DOHH2 (cell line): ENCODE measurements around the gene IGFL4.
"Not testable (repeated sequence)": the region's sequence is repeated elsewhere in the genome, so short reads cannot be mapped to it uniquely, and the experiment has no call there.

Experiments used
- H3F3A ChIP-seq: fragments of 200-600 bp; sonication (generic), shearing (Covaris generic); 2 replicates; pipeline ENCODE4 v1.6.0; 2016; ENCODE audit warnings: antibody characterized with exemption, mild to moderate bottlenecking; ENCODE audit not compliant: control insufficient read depth, insufficient read depth
- H3K27ac ChIP-seq: fragments of 200-600 bp; sonication (generic); 2 replicates; pipeline ENCODE4 v1.5.1; 2014; ENCODE audit warnings: low read depth, mild to moderate bottlenecking, low read length, moderate library complexity
- H3K27me3 ChIP-seq: fragments of 200-600 bp; sonication (generic); 2 replicates; pipeline ENCODE4 v1.6.1; 2014; ENCODE audit warnings: mild to moderate bottlenecking, low read length, mixed read lengths; ENCODE audit not compliant: control insufficient read depth
- H3K36me3 ChIP-seq: fragments of 200-600 bp; sonication (generic); 2 replicates; pipeline ENCODE4 v1.6.1; 2014; ENCODE audit warnings: mild to moderate bottlenecking, low read length, moderate library complexity, mixed read lengths; ENCODE audit not compliant: control insufficient read depth
- H3K4me1 ChIP-seq: fragments of 200-600 bp; sonication (generic); 2 replicates; pipeline ENCODE4 v1.6.1; 2014; ENCODE audit warnings: mild to moderate bottlenecking, low read length, mixed read lengths; ENCODE audit not compliant: control insufficient read depth
- H3K4me2 ChIP-seq: fragments of 200-600 bp; sonication (generic); 2 replicates; pipeline ENCODE4 v1.6.0; 2014; ENCODE audit warnings: mild to moderate bottlenecking, low read length, moderate library complexity
- H3K4me3 ChIP-seq: fragments of 200-600 bp; sonication (generic); 2 replicates; pipeline ENCODE4 v1.5.1; 2014; ENCODE audit warnings: mild to moderate bottlenecking, low read length, mixed read lengths
- H3K79me2 ChIP-seq: fragments of 200-600 bp; sonication (generic); 2 replicates; pipeline ENCODE4 v1.6.1; 2014; ENCODE audit warnings: mild to moderate bottlenecking, low read length, mixed read lengths; ENCODE audit not compliant: control insufficient read depth
- H3K9me2 ChIP-seq: fragments of 200-600 bp; sonication (generic); replicated peaks from 2 replicates; pipeline ENCODE4 v1.6.1; 2014; ENCODE audit warnings: mild to moderate bottlenecking, low read length, mixed read lengths; ENCODE audit not compliant: control insufficient read depth
- H3K9me3 ChIP-seq: fragments of 200-600 bp; sonication (generic); 2 replicates; pipeline ENCODE4 v1.6.1; 2014; ENCODE audit warnings: antibody characterized with exemption, low read length, mixed read lengths; ENCODE audit not compliant: control insufficient read depth, insufficient read depth
- H4K20me1 ChIP-seq: fragments of 200-600 bp; sonication (generic); 2 replicates; pipeline ENCODE4 v1.6.0; 2014; ENCODE audit warnings: low read depth, mild to moderate bottlenecking, antibody characterized with exemption, low read length, moderate library complexity; ENCODE audit not compliant: control insufficient read depth, insufficient read depth
- EZH2phosphoT487 ChIP-seq: fragments of 200-600 bp; sonication (generic); IDR thresholded peaks from 2 replicates; pipeline ENCODE4 v1.6.1; 2017; ENCODE audit warnings: borderline replicate concordance, mild to moderate bottlenecking, antibody characterized with exemption, low read length, moderate library complexity, mixed read lengths
- TF ChIP-seq, protein P1 (sequence below): fragments of 200-600 bp; sonication (generic); IDR thresholded peaks from one replicate; pipeline ENCODE4 v1.5.1; 2014; ENCODE audit warnings: antibody characterized with exemption, mild to moderate bottlenecking, low read depth, low read length; ENCODE audit not compliant: poor library complexity, severe bottlenecking

The IGFL4 gene

DNA sequence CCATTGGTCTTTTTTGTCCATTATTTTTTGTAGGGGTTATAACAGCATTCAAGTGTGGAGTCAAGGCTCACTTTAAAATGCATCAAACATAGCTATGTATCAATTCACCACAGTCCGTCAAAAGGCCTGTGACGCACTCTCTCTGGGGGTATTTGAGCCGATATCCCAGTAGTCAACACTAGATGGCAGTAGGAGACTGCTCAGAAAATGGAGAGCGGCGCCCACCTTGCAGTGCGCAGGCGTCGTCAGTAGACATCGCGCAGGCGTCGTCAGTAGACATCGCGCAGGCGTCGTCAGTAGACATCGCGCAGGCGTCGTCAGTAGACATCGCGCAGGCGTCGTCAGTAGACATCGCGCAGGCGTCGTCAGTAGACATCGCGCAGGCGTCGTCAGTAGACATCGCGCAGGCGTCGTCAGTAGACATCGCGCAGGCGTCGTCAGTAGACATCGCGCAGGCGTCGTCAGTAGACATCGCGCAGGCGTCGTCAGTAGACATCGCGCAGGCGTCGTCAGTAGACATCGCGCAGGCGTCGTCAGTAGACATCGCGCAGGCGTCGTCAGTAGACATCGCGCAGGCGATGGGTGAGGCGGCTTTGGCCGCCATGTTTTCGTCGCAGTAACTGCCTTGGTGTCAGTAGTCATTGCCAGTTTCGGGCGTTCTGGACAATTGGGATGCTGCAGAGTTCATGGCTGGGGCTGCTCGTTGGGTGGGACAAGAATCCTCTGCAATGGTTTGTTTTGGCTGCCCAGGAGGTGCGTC is 38.0 kb upstream of the IGFL4 start:
- not testable (repeated sequence) for H3K27ac ChIP-seq

DNA sequence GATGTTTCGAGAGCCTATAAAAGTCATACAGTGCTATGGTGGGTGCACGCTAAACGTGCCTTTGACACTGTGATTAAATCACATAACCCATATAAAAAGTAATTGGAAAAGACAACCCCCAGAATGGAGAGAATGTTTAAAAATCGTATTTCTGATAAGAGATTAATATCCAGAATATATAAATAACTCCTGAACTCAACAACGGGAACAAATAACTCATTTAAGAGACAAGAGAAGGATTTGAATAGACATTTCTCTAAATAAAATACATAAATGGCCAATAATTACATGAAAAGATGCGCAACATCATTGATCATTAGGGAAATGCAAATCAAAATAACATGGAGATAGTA is 37.0 kb upstream of the IGFL4 start:
- no peak overlapping the region for H3K4me2 ChIP-seq
- TF ChIP-seq EZH2phosphoT487, result no peak
- TF ChIP-seq, protein P1, sequence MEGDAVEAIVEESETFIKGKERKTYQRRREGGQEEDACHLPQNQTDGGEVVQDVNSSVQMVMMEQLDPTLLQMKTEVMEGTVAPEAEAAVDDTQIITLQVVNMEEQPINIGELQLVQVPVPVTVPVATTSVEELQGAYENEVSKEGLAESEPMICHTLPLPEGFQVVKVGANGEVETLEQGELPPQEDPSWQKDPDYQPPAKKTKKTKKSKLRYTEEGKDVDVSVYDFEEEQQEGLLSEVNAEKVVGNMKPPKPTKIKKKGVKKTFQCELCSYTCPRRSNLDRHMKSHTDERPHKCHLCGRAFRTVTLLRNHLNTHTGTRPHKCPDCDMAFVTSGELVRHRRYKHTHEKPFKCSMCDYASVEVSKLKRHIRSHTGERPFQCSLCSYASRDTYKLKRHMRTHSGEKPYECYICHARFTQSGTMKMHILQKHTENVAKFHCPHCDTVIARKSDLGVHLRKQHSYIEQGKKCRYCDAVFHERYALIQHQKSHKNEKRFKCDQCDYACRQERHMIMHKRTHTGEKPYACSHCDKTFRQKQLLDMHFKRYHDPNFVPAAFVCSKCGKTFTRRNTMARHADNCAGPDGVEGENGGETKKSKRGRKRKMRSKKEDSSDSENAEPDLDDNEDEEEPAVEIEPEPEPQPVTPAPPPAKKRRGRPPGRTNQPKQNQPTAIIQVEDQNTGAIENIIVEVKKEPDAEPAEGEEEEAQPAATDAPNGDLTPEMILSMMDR, result no peak
- no peaks in the 10 kb centered on the region for H3K9me3 ChIP-seq
- no peak overlapping the region for H3K4me3 ChIP-seq
- no peaks in the 10 kb centered on the region for H3F3A ChIP-seq
- H3K27ac ChIP-seq, result no peak overlapping the region
- no peaks in the 10 kb centered on the region for H3K4me1 ChIP-seq
- H3K27me3 ChIP-seq, result peaks cover 26% of the 10 kb centered on the region
- H3K9me2 ChIP-seq, result no peaks in the 10 kb centered on the region
- no peaks in the 10 kb centered on the region for H3K79me2 ChIP-seq
- no peaks in the 10 kb centered on the region; the same call in 1 of the 2 replicates for H4K20me1 ChIP-seq
- no peaks in the 10 kb centered on the region for H3K36me3 ChIP-seq

More for the DNA sequence above, 38.0 kb upstream of the IGFL4 start:
- not testable (repeated sequence) for H4K20me1 ChIP-seq, H3K4me3 ChIP-seq, H3K9me2 ChIP-seq, H3F3A ChIP-seq, H3K4me1 ChIP-seq, H3K9me3 ChIP-seq, H3K4me2 ChIP-seq, H3K79me2 ChIP-seq, H3K36me3 ChIP-seq
- peaks cover 26% of the 10 kb centered on the region for H3K27me3 ChIP-seq
- TF ChIP-seq, protein P1, result peak; percentile 53

DNA sequence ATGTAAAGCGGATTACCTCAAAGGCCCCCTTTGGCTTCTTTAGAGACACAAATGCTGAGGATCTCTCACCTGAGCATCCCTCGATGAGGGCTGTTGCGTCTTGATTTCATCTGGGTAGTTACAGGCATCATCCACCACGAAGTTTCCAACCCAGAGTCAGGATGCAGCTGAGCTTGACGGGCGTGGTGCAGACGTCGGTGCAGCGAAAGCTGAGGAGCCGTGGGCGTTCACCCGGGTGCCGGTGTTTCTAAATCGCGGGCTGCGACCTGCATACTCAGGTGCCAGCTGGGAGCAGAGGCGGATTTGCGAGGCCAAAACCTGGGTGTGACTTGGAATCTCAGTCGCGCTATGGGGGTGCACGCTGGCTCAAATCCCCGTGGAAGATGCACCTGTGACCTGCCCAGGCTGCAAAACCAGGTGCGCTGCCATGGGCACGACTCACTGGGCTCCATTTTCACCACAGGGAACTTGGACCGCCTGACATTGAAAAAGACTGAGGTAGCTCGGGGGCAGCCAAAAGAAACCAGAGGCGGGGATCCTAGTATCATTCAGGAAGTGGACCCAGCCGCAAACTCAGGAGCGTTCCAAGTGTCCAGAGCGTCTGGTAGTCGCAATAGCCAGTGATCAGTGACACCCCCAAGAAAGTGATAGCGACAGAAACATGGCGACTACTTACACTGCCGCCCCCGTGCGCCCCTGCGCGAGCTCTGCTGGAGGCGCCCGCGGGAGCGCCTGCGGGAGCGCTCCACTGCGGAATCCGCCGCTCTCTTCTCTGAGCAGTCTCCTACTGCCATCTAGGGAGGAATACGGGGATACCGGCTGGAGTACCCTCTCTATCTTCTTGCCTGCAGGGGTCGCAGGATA is 36.4 kb upstream of the IGFL4 start:
- no peaks in the 10 kb centered on the region for H3K9me3 ChIP-seq
- TF ChIP-seq, protein P1, result peak; percentile 57
- TF ChIP-seq EZH2phosphoT487, result no peak
- H3K27ac ChIP-seq, result no peak overlapping the region
- H4K20me1 ChIP-seq, result no peaks in the 10 kb centered on the region; the same call in 1 of the 2 replicates
- no peak overlapping the region for H3K4me3 ChIP-seq
- H3K4me2 ChIP-seq, result no peak overlapping the region
- H3K4me1 ChIP-seq, result no peaks in the 10 kb centered on the region
- no peaks in the 10 kb centered on the region for H3K79me2 ChIP-seq
- peaks cover 26% of the 10 kb centered on the region for H3K27me3 ChIP-seq
- no peaks in the 10 kb centered on the region for H3K36me3 ChIP-seq
- no peaks in the 10 kb centered on the region for H3K9me2 ChIP-seq
- no peaks in the 10 kb centered on the region for H3F3A ChIP-seq
